ENCODE data around the gene ASMT.
A peak's percentile ranks its signal among the peaks of the same experiment; 100 is the strongest.
"Not testable (repeated sequence)": the region's sequence is repeated elsewhere in the genome, so short reads cannot be mapped to it uniquely, and the experiment has no call there.

ASMT gene, protein sequence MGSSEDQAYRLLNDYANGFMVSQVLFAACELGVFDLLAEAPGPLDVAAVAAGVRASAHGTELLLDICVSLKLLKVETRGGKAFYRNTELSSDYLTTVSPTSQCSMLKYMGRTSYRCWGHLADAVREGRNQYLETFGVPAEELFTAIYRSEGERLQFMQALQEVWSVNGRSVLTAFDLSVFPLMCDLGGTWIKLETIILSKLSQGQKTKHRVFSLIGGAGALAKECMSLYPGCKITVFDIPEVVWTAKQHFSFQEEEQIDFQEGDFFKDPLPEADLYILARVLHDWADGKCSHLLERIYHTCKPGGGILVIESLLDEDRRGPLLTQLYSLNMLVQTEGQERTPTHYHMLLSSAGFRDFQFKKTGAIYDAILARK

GRCh38 chrX:1614927-1615326 lies at the start of gene ASMT:
Gene ASMT, plus strand, starts transcription at chrX:1615059. Its CDS starts 141 bp downstream, at chrX:1615200.
- no peak for FAIRE-seq

- FAIRE-seq = not testable (repeated sequence)
Measured at GRCh38 chrX:1574181-1574580, 40.7 kb upstream of the ASMT start.

- FAIRE-seq = no peak
Measured at GRCh38 chrX:1576201-1576992, 38.5 kb upstream of the ASMT start.

DNA sequence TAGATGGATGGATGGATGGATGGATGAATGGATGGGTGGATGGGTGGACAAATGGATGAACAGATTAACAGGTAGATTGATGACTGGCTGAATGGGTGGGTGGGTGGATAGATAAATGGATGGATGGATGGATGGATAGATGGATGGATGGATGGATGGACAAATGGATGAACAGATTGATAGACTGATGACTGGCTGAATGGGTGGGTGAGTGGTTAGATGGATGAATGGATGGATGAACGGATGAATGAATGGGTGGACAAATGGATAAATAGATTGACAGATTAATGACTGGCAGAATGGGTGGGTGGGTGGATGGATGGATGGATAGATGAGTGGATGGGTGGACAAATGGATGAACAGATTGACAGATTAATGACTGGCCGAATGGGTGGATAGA lies 37.0 kb upstream of the ASMT start:
- FAIRE-seq = no peak

DNA sequence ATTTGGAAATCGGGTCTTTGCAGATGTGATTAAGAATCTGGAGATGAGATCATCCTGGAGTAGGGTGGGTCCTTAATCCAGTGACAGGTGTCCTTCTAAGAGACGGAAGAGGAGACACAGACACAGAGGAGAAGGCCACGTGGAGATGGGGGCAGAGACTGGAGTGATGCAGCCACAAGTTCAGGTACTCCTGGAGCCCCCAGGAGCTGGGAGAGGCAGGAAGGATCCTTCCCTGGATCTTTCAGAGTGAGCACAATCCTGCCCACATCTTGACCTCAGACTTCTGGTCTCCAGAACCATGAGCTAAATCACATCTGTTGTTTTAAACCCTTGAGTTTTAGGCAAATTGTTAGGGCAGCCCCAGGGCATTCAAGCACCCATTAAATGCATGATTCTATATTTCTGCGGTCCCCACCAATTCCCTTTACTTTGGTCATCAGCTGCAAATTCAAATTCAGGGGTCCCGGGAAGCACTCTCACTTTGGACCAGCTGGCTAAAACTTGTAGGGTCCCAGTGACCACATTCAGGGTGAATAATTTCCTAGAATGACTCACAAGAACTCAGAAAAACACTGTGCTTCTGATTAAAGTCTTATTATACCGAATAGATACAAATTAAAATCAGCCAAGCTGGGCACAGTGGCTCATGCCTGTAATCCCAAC lies 36.2 kb upstream of the ASMT start:
- FAIRE-seq = no peak

- no peak for FAIRE-seq
Measured at GRCh38 chrX:1581132-1581531, 33.7 kb upstream of the ASMT start.

DNA sequence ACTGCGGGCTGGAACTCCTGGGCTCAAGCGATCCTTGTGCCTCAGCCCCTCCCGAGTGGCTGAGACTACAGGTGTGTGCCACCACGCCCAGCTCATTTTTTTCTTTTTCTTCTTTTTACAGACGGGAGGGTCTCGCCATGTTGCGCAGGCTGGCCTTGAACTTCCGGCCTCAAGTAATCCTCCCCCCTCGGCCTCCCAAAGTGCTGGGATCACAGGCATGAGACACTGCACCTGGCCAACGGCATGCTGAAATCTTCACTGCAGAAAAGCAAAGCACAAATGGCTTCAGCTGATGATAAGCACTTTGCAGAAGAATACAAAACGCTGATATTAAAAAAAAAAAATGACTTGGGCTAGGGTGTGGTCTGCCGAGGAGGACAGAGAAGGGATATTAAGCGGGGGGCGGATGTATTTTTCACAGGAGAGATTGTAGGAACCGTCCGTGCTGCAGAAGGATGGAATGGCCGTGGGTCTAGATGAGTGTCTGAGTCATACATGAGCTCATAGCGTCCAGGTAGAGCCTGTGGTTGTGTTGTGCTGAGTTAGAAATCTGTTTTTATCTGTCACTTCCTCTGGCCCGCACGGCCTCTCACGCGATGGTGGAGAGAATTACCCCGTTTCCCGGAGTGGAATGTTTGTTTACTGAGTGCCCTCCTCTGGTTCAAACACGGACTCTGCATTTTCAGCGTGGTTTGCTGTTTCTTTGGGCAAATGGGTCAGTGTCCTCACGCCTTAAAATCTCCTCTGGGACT lies 32.0 kb upstream of the ASMT start:
- FAIRE-seq = no peak

- FAIRE-seq = no peak
Measured at GRCh38 chrX:1584237-1585011, 30.4 kb upstream of the ASMT start.

- no peak for FAIRE-seq
Measured at GRCh38 chrX:1587161-1587560, 27.7 kb upstream of the ASMT start.

DNA sequence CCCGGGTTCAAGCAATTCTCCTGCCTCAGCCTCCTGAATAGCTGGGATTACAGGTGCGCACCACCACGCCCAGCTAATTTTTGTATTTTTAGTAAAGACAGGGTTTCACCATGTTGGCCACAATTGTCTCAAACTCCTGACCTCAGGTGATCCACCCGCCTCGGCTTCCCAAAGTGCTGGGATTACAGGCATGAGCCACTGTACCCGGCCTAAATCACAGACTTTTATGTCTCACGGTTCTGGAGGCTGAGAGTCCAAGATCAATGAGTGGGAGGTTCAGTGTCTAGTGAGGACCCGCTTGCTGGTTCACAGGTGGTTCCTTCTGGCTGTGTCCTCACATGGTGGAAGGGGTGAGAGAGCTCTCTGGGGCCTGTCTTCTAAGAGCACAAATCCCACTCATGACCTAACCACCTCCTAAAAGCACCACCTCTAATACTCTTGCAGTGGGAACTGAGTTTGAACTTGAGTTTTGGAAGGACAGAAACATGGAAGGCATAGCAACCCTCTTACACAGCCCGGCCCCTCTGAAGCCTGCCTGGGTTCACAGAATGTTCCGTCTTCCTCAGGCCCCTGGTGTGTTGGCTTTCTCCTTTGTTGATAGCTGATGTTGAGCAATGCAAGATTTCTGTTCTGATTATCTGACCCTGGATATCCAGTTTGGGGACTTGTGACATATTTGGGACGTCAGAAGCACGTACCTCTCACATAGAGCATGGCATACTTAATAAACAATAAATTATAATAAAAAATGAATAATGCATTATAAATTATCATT lies 25.3 kb upstream of the ASMT start:
- no peak for FAIRE-seq

DNA sequence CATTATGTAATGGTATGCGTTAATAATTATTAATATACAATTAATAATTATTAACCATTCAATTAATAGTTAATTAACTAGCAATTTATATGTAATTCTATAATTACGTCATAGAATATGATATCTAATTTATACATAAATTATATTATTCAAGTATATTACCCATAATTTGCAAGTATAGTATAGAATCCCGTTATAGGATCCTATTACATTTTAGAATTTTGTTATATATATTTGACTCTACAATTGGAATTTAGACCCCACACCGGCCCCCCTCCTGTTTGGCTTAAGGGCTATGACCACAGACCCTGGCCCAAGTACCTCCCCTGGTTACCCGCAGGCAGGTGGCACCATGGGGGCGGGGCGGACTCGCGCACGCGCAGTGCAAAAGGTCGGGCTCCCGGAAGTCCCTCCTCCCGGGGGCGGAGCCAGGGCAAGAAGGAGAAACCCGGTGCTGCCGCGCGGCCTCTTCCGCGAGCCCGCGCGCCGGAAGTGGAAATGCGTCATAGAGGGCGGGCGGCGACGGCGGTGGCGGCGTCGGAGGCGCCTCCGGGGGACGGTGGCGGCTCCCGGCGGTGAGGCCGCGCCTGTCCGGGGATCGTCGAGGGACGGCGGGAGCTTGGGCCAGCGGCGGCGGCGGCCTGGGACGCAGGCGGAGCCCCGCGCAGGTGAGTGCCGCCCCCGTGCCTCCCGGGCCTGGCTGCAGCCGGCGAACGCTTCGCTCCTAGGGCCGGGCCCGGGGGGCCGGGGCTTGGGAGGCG lies 23.6 kb upstream of the ASMT start, which contains the start of gene AKAP17A:
AKAP17A (plus strand) TSS at position 503 of the 761 bp plus-strand sequence. CDS start 1,859 bp downstream, outside the sequence.
- peak; percentile 40 for FAIRE-seq

GRCh38 chrX:1591863-1592469 lies 22.9 kb upstream of the ASMT start:
- no peak for FAIRE-seq

GRCh38 chrX:1592470-1593142 lies 22.3 kb upstream of the ASMT start:
- FAIRE-seq = no peak

DNA sequence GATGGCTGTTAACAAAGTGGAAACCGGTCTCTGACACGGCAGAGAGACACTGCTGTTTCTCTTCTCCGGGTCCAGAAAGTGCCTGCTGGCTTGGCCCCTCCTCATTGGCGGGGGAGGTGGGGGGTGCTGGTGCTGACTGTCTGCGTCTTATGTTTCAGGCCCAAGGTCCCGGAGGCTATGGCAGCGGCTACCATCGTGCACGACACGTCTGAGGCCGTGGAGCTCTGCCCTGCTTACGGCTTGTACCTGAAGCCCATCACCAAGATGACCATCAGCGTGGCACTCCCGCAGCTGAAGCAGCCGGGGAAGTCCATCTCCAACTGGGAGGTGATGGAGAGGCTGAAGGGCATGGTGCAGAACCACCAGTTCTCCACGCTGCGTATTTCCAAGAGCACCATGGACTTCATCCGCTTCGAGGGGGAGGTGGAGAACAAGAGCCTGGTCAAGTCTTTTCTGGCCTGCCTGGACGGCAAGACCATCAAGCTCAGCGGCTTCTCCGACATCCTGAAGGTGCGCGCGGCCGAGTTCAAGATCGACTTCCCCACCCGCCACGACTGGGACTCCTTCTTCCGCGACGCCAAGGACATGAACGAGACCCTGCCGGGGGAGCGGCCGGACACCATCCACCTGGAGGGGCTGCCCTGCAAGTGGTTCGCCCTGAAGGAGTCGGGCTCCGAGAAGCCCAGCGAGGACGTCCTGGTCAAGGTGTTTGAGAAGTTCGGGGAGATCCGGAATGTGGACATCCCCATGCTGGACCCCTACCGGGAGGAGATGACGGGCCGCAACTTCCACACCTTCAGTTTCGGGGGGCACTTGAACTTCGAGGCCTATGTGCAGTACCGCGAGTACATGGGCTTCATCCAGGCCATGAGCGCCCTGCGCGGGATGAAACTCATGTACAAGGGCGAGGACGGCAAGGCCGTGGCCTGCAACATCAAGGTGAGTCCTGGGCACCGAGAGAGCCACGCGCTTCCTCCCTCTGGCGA lies 21.3 kb upstream of the ASMT start:
- FAIRE-seq = no peak

DNA sequence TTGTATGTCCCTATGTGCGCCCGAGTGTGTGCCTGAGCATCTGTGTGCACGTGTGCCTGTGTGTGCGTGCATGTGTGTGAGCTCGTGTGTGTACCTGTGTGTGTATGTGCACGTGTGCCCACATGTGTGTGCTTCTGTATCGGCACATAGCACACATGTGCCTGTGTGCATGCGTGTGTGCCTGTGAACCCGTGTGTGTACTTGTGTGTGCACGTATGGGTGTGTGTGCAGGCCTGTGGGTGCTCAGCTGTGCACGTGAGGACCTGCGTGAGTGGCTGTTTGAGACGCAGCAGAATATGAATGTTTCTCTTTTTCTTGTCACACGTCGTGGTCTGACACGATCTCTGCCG lies 19.2 kb upstream of the ASMT start:
- no peak for FAIRE-seq

- no peak for FAIRE-seq
Measured at GRCh38 chrX:1596676-1597344, 18.0 kb upstream of the ASMT start.

DNA sequence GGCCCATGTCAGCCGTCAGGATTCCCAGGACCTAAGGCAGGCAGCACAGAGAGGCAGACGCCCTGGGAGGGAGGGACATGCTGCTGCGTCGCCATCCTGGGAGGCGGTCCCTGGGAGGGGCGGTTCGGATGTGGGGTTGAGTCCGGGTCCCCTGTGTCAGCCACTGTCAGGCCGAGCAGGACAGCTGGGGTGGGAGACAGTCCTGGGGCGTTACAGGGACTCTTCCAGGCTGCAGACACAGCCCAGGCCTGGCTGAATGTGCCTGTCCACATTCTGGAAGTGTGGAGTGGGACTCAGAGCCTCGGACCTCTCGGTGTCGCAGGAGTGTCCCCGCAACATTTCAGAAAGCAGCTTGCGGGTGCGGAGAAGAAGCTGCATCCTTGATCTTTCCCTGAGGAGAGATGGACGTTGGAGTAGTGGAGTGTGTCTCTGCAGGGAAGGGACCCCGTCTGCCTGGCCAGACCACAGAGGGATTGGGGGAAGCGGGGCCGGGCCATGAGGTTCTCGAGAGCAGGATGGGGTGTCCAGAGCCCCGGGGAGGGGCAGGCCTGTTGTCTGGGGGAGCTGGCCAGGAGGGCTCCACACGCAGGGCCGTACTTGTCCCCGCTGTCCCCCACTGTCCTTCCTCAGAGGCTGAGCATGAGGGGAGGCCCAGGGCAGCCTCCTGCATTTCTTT lies 17.4 kb upstream of the ASMT start:
- no peak for FAIRE-seq
